ENCODE data around the gene TPK1. TPM values are rescaled to one million over a fixed set of nuclear protein-coding genes. Genes with fewer than 3 reads are reported as not detected.

The TPK1 gene
- total and polyA plus RNA-seq, 2 donors (not counting 1 experiment from before 2014, with no cell fraction given), result 2.4 to 4.1 TPM

DNA sequence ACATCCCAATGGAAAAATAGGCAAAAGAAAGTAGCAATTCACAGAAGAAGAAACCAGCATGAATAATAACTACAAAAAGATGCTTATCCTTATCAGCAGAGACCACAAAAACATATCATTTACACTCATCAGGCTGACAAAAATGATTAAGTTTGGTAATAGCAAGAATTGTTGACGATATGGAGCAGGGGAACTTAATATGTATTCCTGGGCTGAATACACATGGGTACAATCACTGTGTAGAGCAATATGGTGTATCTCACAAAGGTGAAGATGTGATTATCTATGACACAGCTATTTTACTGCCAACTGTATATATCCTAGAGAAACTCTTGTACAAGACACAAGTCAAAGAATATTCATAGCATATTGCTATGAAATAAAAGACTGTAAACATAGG is 290.5 kb downstream of the TPK1 start:
- TF ChIP-seq, protein P1, sequence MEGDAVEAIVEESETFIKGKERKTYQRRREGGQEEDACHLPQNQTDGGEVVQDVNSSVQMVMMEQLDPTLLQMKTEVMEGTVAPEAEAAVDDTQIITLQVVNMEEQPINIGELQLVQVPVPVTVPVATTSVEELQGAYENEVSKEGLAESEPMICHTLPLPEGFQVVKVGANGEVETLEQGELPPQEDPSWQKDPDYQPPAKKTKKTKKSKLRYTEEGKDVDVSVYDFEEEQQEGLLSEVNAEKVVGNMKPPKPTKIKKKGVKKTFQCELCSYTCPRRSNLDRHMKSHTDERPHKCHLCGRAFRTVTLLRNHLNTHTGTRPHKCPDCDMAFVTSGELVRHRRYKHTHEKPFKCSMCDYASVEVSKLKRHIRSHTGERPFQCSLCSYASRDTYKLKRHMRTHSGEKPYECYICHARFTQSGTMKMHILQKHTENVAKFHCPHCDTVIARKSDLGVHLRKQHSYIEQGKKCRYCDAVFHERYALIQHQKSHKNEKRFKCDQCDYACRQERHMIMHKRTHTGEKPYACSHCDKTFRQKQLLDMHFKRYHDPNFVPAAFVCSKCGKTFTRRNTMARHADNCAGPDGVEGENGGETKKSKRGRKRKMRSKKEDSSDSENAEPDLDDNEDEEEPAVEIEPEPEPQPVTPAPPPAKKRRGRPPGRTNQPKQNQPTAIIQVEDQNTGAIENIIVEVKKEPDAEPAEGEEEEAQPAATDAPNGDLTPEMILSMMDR (conservative IDR thresholded peaks at IDR 0.05 in 1 of 2, IDR thresholded peaks at IDR 0.05 in 1 of 2; ENCODE audit: low read depth in 1 of 2, low read length in 2 of 2), result no peak
- no peak for TF ChIP-seq EZH2 (IDR thresholded peaks at IDR 0.05; ENCODE audit: low read length, missing control alignments)
- DNase-seq (ENCODE audit: low read depth in 2 of 2), result no peak
- no peaks in the 10 kb centered on the region for H3K27me3 ChIP-seq (ENCODE audit: control insufficient read depth, insufficient read depth, low read length)
- no peaks in the 10 kb centered on the region for H3K36me3 ChIP-seq (ENCODE audit: control insufficient read depth, insufficient read depth, low read length)
- H4K20me1 ChIP-seq (ENCODE audit: control insufficient read depth, extremely low read depth, insufficient read depth, low read length), result no peaks in the 10 kb centered on the region
- no peak overlapping the region for H3K4me2 ChIP-seq (ENCODE audit: extremely low read depth, insufficient read depth, low read length)
- no peak overlapping the region for H2AFZ ChIP-seq (ENCODE audit: low read length)
- H3K4me3 ChIP-seq (replicated peaks in 1 of 4; ENCODE audit: control extremely low read depth in 1 of 4, insufficient read depth in 1 of 4, low read depth in 3 of 4, low read length in 4 of 4), result no peak overlapping the region
- H3K4me1 ChIP-seq (ENCODE audit: control insufficient read depth, extremely low read depth, insufficient read depth, low read length), result no peaks in the 10 kb centered on the region
- H3K27ac ChIP-seq (ENCODE audit: insufficient read depth, low read length), result no peak overlapping the region
- no peaks in the 10 kb centered on the region for H3K79me2 ChIP-seq (ENCODE audit: control insufficient read depth, insufficient read depth, low read length)
- H3K9ac ChIP-seq (ENCODE audit: insufficient read depth, low read length), result no peak overlapping the region
- no peaks in the 10 kb centered on the region for H3K9me3 ChIP-seq (ENCODE audit: control insufficient read depth, insufficient read depth, low read depth, low read length)

DNA sequence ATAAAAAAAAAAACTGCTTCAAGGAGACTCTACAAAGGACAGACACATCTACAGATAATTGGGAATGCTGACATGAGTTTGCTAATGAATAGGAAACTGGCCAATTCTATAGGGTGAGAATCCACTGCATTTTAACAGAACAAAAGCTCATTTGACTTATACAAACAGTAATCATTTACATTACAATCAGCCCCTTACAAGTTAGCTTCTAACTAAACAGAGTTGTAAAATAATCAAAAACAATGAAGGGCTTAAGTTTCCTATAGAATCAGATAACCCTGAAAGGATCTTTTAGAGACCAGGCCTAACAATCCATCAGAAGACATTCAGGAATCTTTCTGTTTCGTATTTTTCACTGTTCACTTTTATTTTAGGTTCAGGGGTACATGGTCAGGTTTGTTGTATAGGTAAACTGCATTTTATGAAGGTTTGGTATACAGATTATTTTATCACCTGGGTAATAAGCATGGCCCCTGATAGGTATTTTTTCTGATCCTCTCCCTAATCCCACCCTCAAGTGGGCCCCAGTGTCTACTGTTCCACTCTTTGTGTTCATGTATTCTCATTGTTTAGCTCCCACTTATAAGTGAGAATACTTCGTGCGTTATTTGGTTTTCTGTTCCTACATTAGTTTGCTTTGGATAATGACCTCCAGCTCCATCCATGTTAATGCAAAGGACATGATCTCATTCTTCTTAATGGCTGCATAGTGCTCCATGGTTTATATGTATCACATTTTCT is 301.0 kb downstream of the TPK1 start:
- H3K27ac ChIP-seq (ENCODE audit: insufficient read depth, low read length), result no peak overlapping the region
- TF ChIP-seq, protein P1 (conservative IDR thresholded peaks at IDR 0.05 in 1 of 2, IDR thresholded peaks at IDR 0.05 in 1 of 2; ENCODE audit: low read depth in 1 of 2, low read length in 2 of 2), result no peak
- no peak for TF ChIP-seq EZH2 (IDR thresholded peaks at IDR 0.05; ENCODE audit: low read length, missing control alignments)
- no peaks in the 10 kb centered on the region for H4K20me1 ChIP-seq (ENCODE audit: control insufficient read depth, extremely low read depth, insufficient read depth, low read length)
- H3K79me2 ChIP-seq (ENCODE audit: control insufficient read depth, insufficient read depth, low read length), result no peaks in the 10 kb centered on the region
- DNase-seq (ENCODE audit: low read depth in 2 of 2), result no peak
- H3K9me3 ChIP-seq (ENCODE audit: control insufficient read depth, insufficient read depth, low read depth, low read length), result no peaks in the 10 kb centered on the region
- H3K27me3 ChIP-seq (ENCODE audit: control insufficient read depth, insufficient read depth, low read length), result no peaks in the 10 kb centered on the region
- no peaks in the 10 kb centered on the region for H3K4me1 ChIP-seq (ENCODE audit: control insufficient read depth, extremely low read depth, insufficient read depth, low read length)
- H3K4me3 ChIP-seq (replicated peaks in 1 of 4; ENCODE audit: control extremely low read depth in 1 of 4, insufficient read depth in 1 of 4, low read depth in 3 of 4, low read length in 4 of 4), result no peak overlapping the region
- no peak overlapping the region for H3K4me2 ChIP-seq (ENCODE audit: extremely low read depth, insufficient read depth, low read length)
- no peak overlapping the region for H3K9ac ChIP-seq (ENCODE audit: insufficient read depth, low read length)
- no peaks in the 10 kb centered on the region for H3K36me3 ChIP-seq (ENCODE audit: control insufficient read depth, insufficient read depth, low read length)
- no peak overlapping the region for H2AFZ ChIP-seq (ENCODE audit: low read length)

DNA sequence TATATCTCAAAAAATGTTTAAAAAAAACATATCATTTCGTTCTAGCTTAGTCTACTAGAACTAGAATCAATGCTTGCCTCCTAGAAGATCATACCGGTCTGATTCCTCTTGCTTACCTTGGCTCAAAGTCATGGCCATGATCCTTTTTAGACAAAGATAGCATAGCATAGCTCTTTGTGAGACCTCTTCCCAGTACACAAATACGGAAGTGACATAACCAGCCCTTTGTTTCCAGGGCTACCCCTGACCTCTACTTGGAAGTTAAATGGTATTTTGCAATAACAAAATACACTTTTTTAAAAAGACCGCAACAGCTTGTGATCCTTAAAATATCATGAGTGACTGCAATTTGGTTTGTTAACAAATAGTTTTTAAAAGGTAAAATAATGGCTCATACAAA is 301.7 kb downstream of the TPK1 start:
- Histone ChIP-seq H3K4me3 (replicated peaks in 1 of 4; ENCODE audit: control extremely low read depth in 1 of 4, insufficient read depth in 1 of 4, low read depth in 3 of 4, low read length in 4 of 4) (no peak overlapping the region), H3K9me3 (ENCODE audit: control insufficient read depth, insufficient read depth, low read depth, low read length) (no peaks in the 10 kb centered on the region), H3K4me1 (ENCODE audit: control insufficient read depth, extremely low read depth, insufficient read depth, low read length) (no peaks in the 10 kb centered on the region), H3K79me2 (ENCODE audit: control insufficient read depth, insufficient read depth, low read length) (no peaks in the 10 kb centered on the region), H3K36me3 (ENCODE audit: control insufficient read depth, insufficient read depth, low read length) (no peaks in the 10 kb centered on the region), H3K4me2 (ENCODE audit: extremely low read depth, insufficient read depth, low read length) (no peak overlapping the region), H3K27ac (ENCODE audit: insufficient read depth, low read length) (no peak overlapping the region), H4K20me1 (ENCODE audit: control insufficient read depth, extremely low read depth, insufficient read depth, low read length) (no peaks in the 10 kb centered on the region), H3K27me3 (ENCODE audit: control insufficient read depth, insufficient read depth, low read length) (no peaks in the 10 kb centered on the region), H2AFZ (ENCODE audit: low read length) (no peak overlapping the region), H3K9ac (ENCODE audit: insufficient read depth, low read length) (no peak overlapping the region)
- DNase-seq (ENCODE audit: low read depth in 2 of 2), result no peak
- TF ChIP-seq EZH2 (IDR thresholded peaks at IDR 0.05; ENCODE audit: low read length, missing control alignments), result no peak
